HG02973 (cell line): ENCODE results near the gene ZFAND2A.

Experiments
- ATAC-seq: cut with Tn5 transposase; IDR thresholded peaks from one replicate; pipeline ENCODE4 v1.9.1; 2021; ENCODE audit warnings: moderate library complexity; ENCODE audit not compliant: unreplicated experiment

ZFAND2A gene

DNA sequence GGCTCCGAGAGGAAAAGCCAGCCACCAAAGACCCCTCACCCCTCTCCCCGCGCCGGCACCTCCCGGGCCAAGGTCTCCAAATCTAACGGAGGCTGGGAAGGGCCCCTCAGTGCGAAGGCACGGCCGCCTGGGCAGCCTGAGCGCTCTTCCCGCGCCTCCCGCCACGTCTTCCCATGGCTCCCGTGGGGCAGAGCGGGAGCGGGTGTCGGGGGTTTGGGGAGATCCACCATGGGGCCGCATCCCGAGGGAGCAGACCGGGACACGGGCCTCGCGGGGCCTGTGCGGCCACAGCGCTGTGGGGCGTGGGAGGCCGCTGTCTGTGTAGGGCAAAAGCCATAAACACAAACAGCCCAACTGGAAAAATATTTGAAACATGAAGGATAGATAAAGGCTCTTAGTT lies 49.6 kb downstream of the ZFAND2A start:
- no peak for ATAC-seq

DNA sequence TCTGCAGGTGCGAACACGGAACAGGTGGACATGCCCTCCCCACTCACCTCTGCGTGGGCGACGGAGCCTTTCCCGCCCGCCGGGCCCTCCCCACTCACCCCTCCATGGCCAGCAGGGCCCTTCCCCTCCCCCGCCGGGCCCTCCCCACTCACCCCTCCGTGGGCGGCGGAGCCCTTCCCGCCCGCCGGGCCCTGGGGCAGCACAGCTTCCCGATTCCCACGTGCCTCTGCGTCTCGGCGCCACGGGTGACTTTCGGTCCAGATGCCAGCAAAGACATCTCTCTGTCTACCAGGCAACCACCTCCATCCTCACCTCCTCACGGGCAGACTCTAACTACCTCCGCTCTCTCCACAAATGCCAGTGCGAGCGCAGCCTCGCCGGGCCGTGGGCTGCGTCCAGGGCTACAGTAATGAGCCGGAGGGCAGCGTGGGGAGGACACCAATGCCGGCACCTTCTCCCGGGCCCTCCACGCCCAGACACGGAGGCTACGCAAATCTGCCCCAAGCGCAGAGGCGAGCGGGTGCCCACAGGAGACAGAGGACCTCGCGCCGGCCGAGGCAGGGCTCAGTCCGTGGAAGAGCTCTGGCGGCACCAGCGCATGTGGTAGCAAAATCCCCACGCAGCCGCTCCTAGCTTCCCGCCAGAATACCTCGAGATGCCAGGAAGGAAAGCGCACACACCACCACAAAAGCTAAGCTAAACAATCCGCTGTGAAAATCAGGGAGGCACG lies 50.2 kb downstream of the ZFAND2A start:
- ATAC-seq, result no peak

DNA sequence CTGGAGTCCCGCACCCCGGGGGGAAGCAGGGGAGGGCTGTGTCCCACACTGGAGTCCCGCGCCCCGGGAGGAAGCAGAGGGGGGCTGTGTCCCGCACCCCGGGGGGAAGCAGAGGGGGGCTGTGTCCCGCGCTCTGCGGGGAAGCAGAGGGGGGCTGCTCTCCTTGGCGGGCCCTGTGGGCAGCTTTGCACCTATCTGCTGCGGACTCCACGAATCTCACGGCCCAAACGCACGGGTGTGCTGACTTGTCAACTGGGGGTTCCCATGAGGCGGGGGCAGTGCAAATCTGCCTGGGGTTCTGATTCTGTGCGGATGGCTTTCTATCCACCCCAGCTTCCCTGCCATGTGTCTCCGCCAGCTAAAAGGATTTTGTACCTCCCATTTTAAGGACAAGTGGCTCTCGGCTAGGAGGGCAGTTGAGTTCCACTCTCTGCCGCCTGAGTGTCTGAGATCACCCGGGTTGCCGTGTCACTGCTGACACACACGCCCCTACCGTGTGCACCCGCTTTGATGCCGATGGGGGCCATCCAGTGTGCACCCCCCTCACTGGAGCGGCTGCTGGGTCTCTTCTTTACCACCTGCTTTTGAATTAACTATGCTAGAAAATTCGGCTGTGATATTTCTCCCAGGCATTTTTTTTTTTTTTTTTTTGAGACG lies 51.6 kb downstream of the ZFAND2A start:
- ATAC-seq, result no peak

DNA sequence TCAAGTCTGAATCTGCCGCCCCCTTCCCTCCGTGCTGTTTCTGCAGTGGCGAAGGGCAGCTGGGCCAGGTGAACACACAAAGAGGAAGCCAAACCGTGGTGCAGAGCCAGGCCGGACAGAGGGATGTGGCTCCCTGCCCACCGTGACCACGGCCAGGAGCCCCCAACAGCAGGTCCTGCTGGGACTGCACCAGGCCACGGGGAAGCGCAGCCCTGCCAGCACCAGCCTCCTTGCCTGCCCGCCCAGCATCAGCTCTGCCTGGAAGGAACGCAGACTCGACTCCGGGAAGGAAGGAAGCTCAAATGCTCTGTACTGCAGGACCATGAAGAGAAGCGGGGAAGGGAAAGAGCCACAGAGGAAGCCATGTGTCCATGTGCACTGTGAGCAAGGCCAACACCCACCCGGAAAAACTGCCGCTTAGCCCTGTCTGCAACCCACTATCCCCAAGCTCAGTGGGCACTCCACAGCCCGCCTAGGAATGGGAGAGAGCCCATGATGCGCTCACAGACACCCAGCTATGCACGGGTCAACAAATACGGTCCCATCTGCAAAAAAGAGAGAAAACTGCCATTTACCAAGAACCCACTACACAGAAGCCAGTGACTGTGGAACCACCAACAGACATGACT lies 53.1 kb downstream of the ZFAND2A start:
- ATAC-seq, result no peak

DNA sequence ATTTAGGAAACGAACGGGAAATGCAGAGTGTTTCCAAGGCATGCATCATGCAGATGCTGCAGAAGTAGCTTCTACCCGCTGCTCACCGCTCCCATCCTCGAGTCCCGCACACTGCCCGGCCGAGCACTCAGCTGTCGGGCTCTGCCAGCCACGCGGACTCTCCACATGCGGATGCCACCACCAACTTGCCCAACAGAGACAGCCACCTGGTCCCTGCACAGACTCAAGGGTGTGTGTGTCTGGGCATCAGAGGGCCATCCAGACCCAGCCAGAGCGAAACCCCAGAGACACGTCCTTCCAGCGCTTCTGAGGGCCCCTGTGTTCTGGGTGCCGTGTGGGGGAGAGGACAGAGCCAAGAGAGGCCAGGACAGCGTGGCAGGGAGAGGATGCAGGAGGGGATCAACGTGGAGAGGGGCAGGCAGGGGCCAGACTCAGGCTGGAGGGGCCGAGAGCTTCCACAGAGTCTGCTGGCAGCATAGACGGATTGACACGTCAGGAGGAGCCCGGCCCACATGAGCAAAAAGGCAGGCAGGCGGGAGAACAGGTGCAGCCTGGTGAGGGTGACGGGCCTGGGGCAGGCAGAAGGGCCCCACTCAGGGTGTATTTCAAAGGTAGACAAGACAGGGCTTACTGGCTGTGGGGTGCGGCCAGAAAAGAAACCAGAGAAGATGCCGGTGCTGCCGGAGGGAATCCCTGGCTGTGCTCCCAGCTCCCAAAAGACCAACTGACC lies 53.8 kb downstream of the ZFAND2A start:
- ATAC-seq, result no peak

DNA sequence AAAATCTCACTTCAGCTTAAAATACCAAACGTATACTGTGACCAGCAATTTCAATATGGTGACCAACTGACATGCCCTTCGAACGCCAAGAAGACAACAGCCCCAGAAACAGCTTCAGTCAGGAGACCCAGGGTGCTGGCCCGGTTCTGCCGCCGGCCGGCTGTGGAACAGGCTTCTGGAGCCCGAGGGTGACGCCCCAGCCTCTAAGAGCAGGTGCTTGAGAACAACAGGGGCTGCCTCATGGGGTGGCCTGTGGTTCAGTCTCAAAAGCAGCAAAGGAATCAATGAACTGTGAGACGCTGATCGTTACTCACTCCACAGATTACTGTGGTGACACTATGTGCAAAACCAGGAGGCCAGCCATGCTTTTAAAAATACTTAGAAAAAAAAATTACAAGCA lies 54.8 kb downstream of the ZFAND2A start:
- ATAC-seq, result no peak

DNA sequence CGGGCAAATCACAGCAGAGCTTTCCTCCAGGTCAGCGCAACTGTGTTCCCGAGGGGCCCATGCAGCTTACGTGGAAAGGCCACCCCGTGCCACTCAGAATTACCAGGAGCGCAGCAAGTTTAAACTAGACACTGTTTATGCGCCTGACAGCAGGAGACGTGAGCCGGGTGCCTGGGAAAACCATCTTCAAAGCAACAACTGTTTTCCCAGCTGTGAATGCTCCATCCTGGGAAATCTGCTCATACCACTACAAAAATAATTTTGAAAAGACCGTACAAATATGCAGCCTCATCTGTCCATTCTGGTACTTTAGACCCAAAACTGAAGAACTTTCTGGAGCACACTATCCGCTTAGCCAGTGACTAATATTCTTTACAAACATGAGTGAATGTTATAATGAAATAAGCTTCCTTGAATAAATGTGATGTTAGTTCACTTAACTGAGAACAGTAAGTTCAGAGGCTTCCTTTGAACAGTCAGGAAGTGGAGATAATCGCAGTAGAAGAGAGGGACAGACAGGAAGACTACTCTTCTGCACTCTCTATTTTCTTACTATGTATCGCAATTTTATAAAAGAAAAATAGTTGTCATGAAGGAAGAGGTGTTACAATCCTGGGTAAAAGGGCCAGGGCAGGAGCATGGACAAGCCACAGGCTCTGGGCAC lies 55.3 kb downstream of the ZFAND2A start:
- ATAC-seq, result no peak

DNA sequence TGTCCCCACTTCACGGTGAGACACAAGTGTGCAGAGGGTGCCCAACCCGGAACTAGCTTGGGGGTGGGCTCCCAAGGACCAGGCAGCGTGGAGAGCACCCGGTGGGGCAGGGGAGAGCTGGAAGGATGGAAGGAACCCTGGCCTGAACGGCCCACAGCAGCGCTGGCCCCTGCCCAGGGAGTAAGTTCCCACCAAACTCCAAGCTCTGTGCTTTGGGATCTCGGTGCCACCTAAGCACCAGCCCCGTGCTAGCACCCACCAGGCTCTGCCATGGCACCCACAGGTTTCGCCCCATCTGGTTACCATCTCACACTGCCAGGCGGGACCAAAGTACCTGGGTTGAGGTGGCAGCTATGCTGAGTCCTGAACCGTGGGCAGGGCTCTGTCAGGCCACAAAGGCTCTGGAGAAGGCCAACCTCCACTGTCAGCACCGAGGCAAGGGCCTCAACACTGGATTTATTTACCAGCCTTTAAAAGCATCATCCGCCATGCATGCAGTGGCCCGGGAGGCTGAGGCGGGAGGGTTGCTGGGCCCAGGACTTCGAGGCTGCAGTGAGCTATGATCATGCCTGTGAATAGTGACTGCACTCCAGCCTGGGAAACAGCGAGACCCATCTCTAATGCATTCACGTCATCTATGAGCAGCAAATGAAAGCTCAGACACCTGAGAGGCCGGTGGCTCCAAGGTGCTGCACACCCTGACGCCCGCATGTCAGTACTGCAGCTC lies 56.0 kb downstream of the ZFAND2A start:
- ATAC-seq, result no peak

DNA sequence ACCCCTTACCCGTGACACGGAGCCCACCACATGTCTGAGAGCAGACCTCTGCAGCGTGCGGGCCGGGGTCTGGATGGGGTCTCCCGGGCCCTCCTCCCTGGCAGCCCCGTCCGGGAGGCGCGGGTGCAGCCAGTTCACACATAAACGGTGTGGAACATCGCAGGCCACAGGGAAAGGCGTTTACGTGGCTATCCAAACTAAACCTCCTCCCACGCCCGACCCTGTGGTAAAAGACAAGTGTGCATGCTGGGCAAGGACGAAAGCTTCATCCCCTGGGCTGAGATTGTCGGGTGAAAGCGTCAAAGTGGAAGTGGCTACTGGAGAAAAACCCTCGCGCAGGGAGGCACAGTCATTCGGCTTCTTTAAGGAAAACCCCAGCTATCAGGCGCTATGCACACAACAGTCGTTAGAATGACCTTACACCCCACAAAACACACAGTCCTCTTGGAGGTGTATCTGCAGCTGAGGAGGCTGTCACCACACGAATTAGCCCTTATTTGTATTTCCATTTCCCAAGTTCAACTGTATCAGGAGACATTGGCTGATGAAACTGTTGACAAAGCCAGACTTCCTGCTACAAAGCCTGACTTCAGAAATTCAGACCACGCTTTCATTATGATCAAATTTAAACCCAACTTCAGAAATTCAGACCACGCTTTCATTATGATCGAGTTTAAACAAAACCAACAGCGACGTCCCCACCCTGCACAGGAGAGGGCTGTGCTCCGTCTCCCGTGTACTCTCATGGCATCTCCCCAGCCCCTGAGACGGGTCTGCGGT lies 56.8 kb downstream of the ZFAND2A start:
- ATAC-seq, result no peak
